Mesothelial cell of epicardium (in vitro differentiated cells): Measurements from ENCODE around the gene SLC9A1. TPM values are rescaled to one million over a fixed set of nuclear protein-coding genes. Genes with fewer than 3 reads are reported as not detected.

Experiments used
- DNase-seq, 2 experiments: peaks; one replicate each; pipeline ENCODE4 v3.0.0; 2021; ENCODE audit warnings: low spot score in 2 of 2; ENCODE audit not compliant: unreplicated experiment in 2 of 2
- H3K27ac Mint-ChIP-seq: 2 replicates; pipeline ENCODE4 v1.8.0; 2021; ENCODE audit warnings: mixed read lengths
- H3K27me3 Mint-ChIP-seq: 2 replicates; pipeline ENCODE4 v1.8.0; 2021; ENCODE audit warnings: low read depth, mixed read lengths
- H3K36me3 Mint-ChIP-seq: 2 replicates; pipeline ENCODE4 v1.8.0; 2021; ENCODE audit warnings: mixed read lengths
- H3K4me1 Mint-ChIP-seq: 2 replicates; pipeline ENCODE4 v1.8.0; 2021; ENCODE audit warnings: mixed read lengths
- H3K4me3 Mint-ChIP-seq: 2 replicates; pipeline ENCODE4 v1.8.0; 2021; ENCODE audit warnings: mild to moderate bottlenecking, moderate library complexity, mixed read lengths
- H3K9me3 Mint-ChIP-seq: 2 replicates; pipeline ENCODE4 v1.8.0; 2021; ENCODE audit warnings: mixed read lengths
- CTCF ChIP-seq: fragments of 200-600 bp; sonication (generic); IDR thresholded peaks from one replicate; pipeline ENCODE4 v1.5.0; 2021; ENCODE audit warnings: antibody characterized with exemption; ENCODE audit not compliant: unreplicated experiment
- total RNA-seq: library from RNA; stranded (reverse); gene quantifications from 3 replicates; pipeline ENCODE4 v1.2.1, GENCODE V29; 2021

The SLC9A1 gene
- total RNA-seq, 1 donor from 2014 or later = 33.9 TPM

GRCh38 chr1:27103498-27103897, 51.4 kb downstream of the SLC9A1 start:
- DNase-seq = no peak
- peaks cover 16% of the 10 kb centered on the region for H3K4me1 Mint-ChIP-seq
- H3K27ac Mint-ChIP-seq = no peak overlapping the region
- H3K4me3 Mint-ChIP-seq = no peak overlapping the region
- peaks cover 3% of the 10 kb centered on the region for H3K36me3 Mint-ChIP-seq
- H3K9me3 Mint-ChIP-seq = no peaks in the 10 kb centered on the region
- H3K27me3 Mint-ChIP-seq = no peaks in the 10 kb centered on the region
- no peak for TF ChIP-seq CTCF

GRCh38 chr1:27102707-27103468, 52.0 kb downstream of the SLC9A1 start:
- no peak overlapping the region for H3K4me3 Mint-ChIP-seq
- no peaks in the 10 kb centered on the region for H3K27me3 Mint-ChIP-seq
- no peak overlapping the region for H3K27ac Mint-ChIP-seq
- peaks cover 18% of the 10 kb centered on the region for H3K4me1 Mint-ChIP-seq
- peak; percentile 68 to 95 for DNase-seq
- peak; percentile 91 for TF ChIP-seq CTCF
- H3K9me3 Mint-ChIP-seq = no peaks in the 10 kb centered on the region
- H3K36me3 Mint-ChIP-seq = peaks cover 3% of the 10 kb centered on the region

- Mint-ChIP-seq H3K27ac (no peak overlapping the region), H3K4me3 (no peak overlapping the region), H3K27me3 (no peaks in the 10 kb centered on the region), H3K36me3 (peaks cover 3% of the 10 kb centered on the region), H3K9me3 (no peaks in the 10 kb centered on the region), H3K4me1 (peaks cover 20% of the 10 kb centered on the region)
- TF ChIP-seq CTCF = no peak
- no peak for DNase-seq
Measured at GRCh38 chr1:27102134-27102706, 52.7 kb downstream of the SLC9A1 start.

GRCh38 chr1:27101696-27102095, 53.2 kb downstream of the SLC9A1 start:
- no peak overlapping the region for H3K27ac Mint-ChIP-seq
- H3K4me3 Mint-ChIP-seq = no peak overlapping the region
- peaks cover 3% of the 10 kb centered on the region for H3K36me3 Mint-ChIP-seq
- peaks cover 20% of the 10 kb centered on the region for H3K4me1 Mint-ChIP-seq
- no peak for DNase-seq
- H3K27me3 Mint-ChIP-seq = no peaks in the 10 kb centered on the region
- H3K9me3 Mint-ChIP-seq = no peaks in the 10 kb centered on the region
- no peak for TF ChIP-seq CTCF

- Mint-ChIP-seq H3K9me3 (no peaks in the 10 kb centered on the region), H3K4me3 (no peak overlapping the region), H3K27ac (peak overlapping the region; percentile 67), H3K4me1 (peaks cover 20% of the 10 kb centered on the region), H3K27me3 (no peaks in the 10 kb centered on the region), H3K36me3 (peaks cover 3% of the 10 kb centered on the region)
- no peak for DNase-seq
- TF ChIP-seq CTCF = no peak
Measured at GRCh38 chr1:27101054-27101491, 53.9 kb downstream of the SLC9A1 start.
